Fibroblast of the aortic adventitia (primary cell): ENCODE measurements around the gene LTBP1. TPM values are rescaled to one million over a fixed set of nuclear protein-coding genes. Genes with fewer than 3 reads are reported as not detected.
"Not testable (repeated sequence)": the region's sequence is repeated elsewhere in the genome, so short reads cannot be mapped to it uniquely, and the experiment has no call there.

Experiments used
- DNase-seq: peaks from one replicate; pipeline ENCODE4 v3.0.0-alpha.2; 2010; ENCODE audit warnings: low read depth
- H3K4me3 ChIP-seq: 2 replicates; pipeline ENCODE4 v1.5.1; 2011; ENCODE audit warnings: low read depth, mild to moderate bottlenecking, control low read depth, low read length, moderate library complexity
- total RNA-seq: library from RNA; depleted of rRNA; stranded (reverse); fragments of >200 nt; gene quantifications from 2 replicates; pipeline ENCODE4 v1.2.3, GENCODE V29; 2012; ENCODE audit warnings: low replicate concordance
- TF ChIP-seq, protein P1 (sequence below): IDR thresholded peaks from 2 replicates; pipeline ENCODE4 v1.5.1; 2011; ENCODE audit warnings: mild to moderate bottlenecking, low read length, control low read depth, inconsistent platforms; ENCODE audit not compliant: insufficient read depth

Gene LTBP1
- total RNA-seq, 1 donor: 947 TPM

DNA sequence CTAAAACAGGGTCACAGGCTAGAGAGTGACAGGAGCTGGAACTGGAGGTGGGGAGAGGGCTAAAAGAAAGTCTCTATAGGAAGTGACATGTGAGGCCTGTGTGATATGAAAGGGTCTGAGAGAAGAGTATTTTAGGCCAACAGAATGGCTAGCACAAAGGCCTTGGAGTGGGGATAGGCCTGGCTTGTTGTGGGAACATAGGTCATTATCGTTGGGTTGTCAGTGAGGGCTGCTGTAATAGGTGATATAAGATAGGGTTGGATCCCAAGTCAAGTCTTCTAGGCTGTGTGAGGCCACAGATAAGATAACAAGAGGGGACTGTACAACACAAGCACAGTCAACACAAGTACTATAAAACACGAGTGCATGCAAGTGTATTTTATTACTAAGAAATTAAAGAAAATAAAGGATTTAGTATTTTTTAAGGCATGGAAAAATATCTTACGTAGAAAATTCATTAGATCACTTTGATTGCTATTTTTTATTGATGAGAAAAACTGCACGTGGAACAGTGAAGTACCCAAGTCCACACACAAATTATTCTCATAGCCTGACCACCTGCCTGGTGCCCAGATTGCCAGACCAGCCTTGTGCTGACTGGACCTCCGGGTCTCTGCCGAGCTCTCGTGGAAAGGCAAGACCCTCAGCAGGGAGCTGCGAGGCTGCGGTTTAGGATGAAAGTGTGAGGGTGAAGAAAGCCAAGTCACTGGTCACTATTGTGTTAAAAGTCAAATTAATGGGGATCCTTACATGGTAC is 14.1 kb downstream of the LTBP1 start:
- DNase-seq: no peak
- no peak overlapping the region for H3K4me3 ChIP-seq
- TF ChIP-seq, protein P1, sequence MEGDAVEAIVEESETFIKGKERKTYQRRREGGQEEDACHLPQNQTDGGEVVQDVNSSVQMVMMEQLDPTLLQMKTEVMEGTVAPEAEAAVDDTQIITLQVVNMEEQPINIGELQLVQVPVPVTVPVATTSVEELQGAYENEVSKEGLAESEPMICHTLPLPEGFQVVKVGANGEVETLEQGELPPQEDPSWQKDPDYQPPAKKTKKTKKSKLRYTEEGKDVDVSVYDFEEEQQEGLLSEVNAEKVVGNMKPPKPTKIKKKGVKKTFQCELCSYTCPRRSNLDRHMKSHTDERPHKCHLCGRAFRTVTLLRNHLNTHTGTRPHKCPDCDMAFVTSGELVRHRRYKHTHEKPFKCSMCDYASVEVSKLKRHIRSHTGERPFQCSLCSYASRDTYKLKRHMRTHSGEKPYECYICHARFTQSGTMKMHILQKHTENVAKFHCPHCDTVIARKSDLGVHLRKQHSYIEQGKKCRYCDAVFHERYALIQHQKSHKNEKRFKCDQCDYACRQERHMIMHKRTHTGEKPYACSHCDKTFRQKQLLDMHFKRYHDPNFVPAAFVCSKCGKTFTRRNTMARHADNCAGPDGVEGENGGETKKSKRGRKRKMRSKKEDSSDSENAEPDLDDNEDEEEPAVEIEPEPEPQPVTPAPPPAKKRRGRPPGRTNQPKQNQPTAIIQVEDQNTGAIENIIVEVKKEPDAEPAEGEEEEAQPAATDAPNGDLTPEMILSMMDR: no peak

DNA sequence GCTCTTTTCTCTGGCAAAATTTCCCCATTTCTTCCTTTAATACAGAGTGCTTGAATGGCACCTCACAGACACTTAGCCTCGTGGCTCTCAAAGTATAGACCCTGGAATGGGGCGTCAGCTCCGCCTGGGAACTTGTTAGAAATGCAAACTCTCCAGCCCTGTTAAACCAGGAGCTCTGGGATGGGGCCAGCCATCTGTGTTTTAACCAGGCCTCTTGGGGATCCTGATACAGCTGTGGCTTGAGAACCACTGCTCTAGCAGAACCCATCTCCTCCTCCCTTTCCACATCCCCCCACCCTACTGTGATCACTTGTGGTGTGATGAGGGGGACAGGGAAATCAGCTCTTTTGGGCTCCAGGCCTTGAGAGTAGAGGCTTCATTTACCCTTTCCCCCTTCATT is 15.9 kb downstream of the LTBP1 start:
- TF ChIP-seq, protein P1: no peak
- no peak overlapping the region for H3K4me3 ChIP-seq
- DNase-seq: no peak

GRCh38 chr2:32963941-32964340 is 17.2 kb downstream of the LTBP1 start:
- peak; percentile 85 for DNase-seq
- TF ChIP-seq, protein P1: no peak
- no peak overlapping the region for H3K4me3 ChIP-seq

DNA sequence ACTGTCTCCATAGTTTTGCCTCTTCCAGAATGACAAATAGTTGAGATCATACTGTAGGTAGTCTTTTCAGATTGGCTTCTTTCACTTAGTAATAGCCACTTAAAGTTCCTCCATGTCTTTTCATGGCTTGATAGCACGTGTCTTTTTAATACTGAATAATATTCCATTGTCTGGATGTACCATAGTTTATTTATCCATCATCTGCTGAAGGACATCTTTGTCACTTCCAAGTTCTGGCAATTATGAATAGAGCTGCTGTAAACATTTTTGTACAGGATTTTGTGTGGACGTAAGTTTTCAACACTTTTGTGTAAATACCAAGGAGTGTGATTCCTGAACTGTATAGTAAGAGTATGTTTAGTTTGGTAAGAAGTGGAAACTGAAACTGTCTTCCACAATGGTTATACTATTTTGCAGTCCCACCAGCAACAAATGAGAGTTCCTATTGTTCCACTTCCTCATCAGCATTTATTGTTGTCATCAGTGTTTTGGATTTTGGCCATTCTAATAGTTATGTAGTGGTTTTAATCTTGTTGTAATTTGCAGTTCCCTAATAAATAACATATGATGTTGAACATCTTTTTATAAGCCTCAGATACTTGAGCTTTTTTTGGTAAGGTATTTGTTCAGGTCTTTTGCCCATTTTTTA is 18.9 kb downstream of the LTBP1 start:
- no peak for DNase-seq
- TF ChIP-seq, protein P1: no peak
- H3K4me3 ChIP-seq: no peak overlapping the region

DNA sequence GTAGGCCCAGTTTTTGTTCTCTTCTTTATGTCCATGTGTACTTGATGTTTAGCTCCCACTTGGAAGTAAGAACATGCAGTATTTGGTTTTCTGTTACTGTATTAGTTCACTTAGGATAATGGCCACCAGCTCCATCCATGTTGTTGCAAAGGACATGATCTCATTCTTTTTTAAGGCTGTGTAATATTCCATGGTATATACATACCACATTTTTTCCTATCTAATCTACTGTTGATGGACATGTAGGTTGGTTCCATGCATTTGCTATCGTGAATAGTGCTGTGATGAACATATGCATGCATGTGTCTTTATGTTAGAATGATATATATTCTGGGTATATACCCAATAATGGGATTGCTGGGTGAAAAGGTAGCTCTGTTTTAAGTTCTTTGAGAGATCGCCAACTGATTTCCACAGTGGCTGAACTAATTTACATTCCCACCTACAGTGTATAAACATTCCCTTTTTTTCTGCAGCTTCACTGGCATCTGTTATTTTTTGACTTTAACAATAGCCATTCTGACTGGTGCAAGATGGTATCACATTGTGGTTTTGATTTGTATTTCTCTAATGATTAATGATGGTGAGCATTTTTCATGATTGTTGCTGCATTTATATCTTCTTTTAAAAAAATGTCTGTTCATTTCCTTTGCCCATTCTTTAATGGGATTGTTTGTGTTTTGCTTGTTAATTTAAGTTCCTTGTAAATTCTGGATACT is 22.9 kb downstream of the LTBP1 start:
- DNase-seq: no peak
- no peak overlapping the region for H3K4me3 ChIP-seq
- TF ChIP-seq, protein P1: no peak

DNA sequence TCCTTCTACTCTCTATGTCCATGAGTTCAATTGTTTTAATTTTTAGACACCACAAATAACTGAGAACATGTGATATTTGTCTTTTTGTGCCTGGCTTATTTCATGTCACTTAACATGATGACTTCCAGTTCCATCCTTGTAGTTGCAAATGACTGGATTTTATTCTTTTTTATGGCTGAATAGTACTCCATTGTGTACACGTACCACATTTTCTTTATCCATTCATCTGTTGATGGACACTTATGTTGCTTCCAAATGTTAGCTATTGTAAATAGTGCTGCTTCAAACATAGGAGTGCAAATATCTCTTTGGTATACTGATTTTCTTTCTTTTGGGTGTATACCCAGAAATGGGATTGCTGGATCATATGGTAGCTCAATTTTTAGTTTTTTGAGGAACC is 27.0 kb downstream of the LTBP1 start:
- not testable (repeated sequence) for DNase-seq, H3K4me3 ChIP-seq

GRCh38 chr2:32976409-32977063 is 29.8 kb downstream of the LTBP1 start:
- H3K4me3 ChIP-seq: no peak overlapping the region
- DNase-seq: no peak
- TF ChIP-seq, protein P1: no peak
